ENCODE results near the gene NUSAP1.

The NUSAP1 gene

GRCh38 chr15:41394924-41395323, 62.2 kb downstream of the NUSAP1 start:
- Histone ChIP-seq H3K36me3 (ENCODE audit: control insufficient read depth, insufficient read depth, low read length) (no peaks in the 10 kb centered on the region), H3K4me3 (ENCODE audit: low read length) (no peak overlapping the region), H3K27me3 (ENCODE audit: control insufficient read depth, insufficient read depth, low read length) (no peaks in the 10 kb centered on the region), H3K4me1 (ENCODE audit: control insufficient read depth, insufficient read depth, low read length) (no peaks in the 10 kb centered on the region), H3K9ac (ENCODE audit: low read length) (no peak overlapping the region), H3K9me3 (ENCODE audit: control insufficient read depth, low read length) (no peaks in the 10 kb centered on the region)

DNA sequence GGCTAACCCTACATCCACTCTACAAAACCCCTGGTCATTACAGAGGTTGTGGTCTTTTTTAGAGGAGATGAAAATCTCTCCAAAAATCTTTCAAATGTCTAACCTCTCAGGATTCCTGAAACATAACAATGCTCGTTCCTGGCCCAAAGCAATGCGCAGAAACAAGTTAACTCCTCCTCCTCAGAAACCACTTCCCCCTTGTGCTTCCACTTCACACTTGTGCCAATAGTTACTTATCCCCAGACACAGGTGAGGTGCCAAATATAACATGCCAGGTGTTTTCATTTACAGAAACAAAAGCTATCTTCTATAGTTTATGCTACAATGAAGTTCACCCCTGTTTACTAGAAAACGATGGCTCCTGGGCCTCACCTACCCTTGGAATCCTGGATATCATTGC, 63.4 kb downstream of the NUSAP1 start:
- no peaks in the 10 kb centered on the region for H3K36me3 ChIP-seq (ENCODE audit: control insufficient read depth, insufficient read depth, low read length)
- no peaks in the 10 kb centered on the region for H3K4me1 ChIP-seq (ENCODE audit: control insufficient read depth, insufficient read depth, low read length)
- H3K27me3 ChIP-seq (ENCODE audit: control insufficient read depth, insufficient read depth, low read length), result no peaks in the 10 kb centered on the region
- no peak overlapping the region for H3K9ac ChIP-seq (ENCODE audit: low read length)
- no peaks in the 10 kb centered on the region for H3K9me3 ChIP-seq (ENCODE audit: control insufficient read depth, low read length)
- H3K4me3 ChIP-seq (ENCODE audit: low read length), result no peak overlapping the region

DNA sequence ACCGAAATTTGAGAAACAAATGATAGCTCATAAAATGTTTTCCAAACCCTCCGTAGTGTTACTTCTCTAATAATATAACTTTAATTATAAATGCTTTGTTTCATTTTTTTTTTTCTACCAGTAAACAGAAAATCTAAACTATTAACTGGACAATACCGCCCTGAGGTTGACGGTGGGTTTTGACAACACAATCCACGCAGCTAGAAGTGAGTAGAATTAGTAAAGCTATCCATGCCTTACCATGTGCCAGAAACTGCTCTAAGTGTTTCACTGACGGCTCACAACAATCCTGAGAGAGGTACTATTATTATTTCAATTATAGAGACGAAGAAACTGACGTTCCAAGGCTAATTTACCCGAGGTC, 69.2 kb downstream of the NUSAP1 start:
- Histone ChIP-seq H3K4me1 (ENCODE audit: control insufficient read depth, insufficient read depth, low read length) (no peaks in the 10 kb centered on the region), H3K9me3 (ENCODE audit: control insufficient read depth, low read length) (no peaks in the 10 kb centered on the region), H3K4me3 (ENCODE audit: low read length) (peak overlapping the region; percentile 97), H3K36me3 (ENCODE audit: control insufficient read depth, insufficient read depth, low read length) (no peaks in the 10 kb centered on the region), H3K27me3 (ENCODE audit: control insufficient read depth, insufficient read depth, low read length) (no peaks in the 10 kb centered on the region), H3K9ac (ENCODE audit: low read length) (peak overlapping the region; percentile 94)

DNA sequence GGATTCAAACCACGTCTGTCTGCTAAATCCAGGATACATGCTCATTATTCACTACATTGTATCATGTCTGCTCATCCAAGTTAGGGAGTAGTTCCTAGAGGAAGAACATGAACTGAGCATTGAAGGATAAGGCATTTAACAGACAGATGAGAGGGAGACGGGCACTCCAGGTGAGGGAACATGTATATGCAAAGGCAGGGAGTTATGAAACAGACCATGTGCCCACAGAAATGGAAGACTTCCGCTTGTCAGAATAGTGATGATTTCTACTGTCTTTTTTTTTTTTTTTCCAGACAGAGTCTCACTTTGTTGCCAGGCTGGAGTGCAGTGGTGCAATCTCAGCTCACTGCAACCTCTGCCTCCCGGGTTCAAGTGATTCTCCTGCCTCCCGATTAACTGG, 74.7 kb downstream of the NUSAP1 start:
- H3K4me1 ChIP-seq (ENCODE audit: control insufficient read depth, insufficient read depth, low read length), result peaks cover 9% of the 10 kb centered on the region
- no peak overlapping the region for H3K9ac ChIP-seq (ENCODE audit: low read length)
- no peaks in the 10 kb centered on the region for H3K27me3 ChIP-seq (ENCODE audit: control insufficient read depth, insufficient read depth, low read length)
- H3K4me3 ChIP-seq (ENCODE audit: low read length), result no peak overlapping the region
- H3K9me3 ChIP-seq (ENCODE audit: control insufficient read depth, low read length), result no peaks in the 10 kb centered on the region
- no peaks in the 10 kb centered on the region for H3K36me3 ChIP-seq (ENCODE audit: control insufficient read depth, insufficient read depth, low read length)

- H3K27me3 ChIP-seq (ENCODE audit: control insufficient read depth, insufficient read depth, low read length), result no peaks in the 10 kb centered on the region
- H3K4me1 ChIP-seq (ENCODE audit: control insufficient read depth, insufficient read depth, low read length), result peaks cover 9% of the 10 kb centered on the region
- H3K9ac ChIP-seq (ENCODE audit: low read length), result no peak overlapping the region
Observed at GRCh38 chr15:41408234-41408641, 75.6 kb downstream of the NUSAP1 start.

GRCh38 chr15:41411031-41411430, 78.3 kb downstream of the NUSAP1 start:
- H3K4me3 ChIP-seq (ENCODE audit: low read length), result no peak overlapping the region
- H3K36me3 ChIP-seq (ENCODE audit: control insufficient read depth, insufficient read depth, low read length), result no peaks in the 10 kb centered on the region
- H3K27me3 ChIP-seq (ENCODE audit: control insufficient read depth, insufficient read depth, low read length), result no peaks in the 10 kb centered on the region
- no peaks in the 10 kb centered on the region for H3K9me3 ChIP-seq (ENCODE audit: control insufficient read depth, low read length)
- H3K9ac ChIP-seq (ENCODE audit: low read length), result no peak overlapping the region
- H3K4me1 ChIP-seq (ENCODE audit: control insufficient read depth, insufficient read depth, low read length), result peaks cover 11% of the 10 kb centered on the region

More at GRCh38 chr15:41408234-41408641, 75.6 kb downstream of the NUSAP1 start:
- no peaks in the 10 kb centered on the region for H3K36me3 ChIP-seq (ENCODE audit: control insufficient read depth, insufficient read depth, low read length)
- no peak overlapping the region for H3K4me3 ChIP-seq (ENCODE audit: low read length)
- H3K9me3 ChIP-seq (ENCODE audit: control insufficient read depth, low read length), result no peaks in the 10 kb centered on the region

DNA sequence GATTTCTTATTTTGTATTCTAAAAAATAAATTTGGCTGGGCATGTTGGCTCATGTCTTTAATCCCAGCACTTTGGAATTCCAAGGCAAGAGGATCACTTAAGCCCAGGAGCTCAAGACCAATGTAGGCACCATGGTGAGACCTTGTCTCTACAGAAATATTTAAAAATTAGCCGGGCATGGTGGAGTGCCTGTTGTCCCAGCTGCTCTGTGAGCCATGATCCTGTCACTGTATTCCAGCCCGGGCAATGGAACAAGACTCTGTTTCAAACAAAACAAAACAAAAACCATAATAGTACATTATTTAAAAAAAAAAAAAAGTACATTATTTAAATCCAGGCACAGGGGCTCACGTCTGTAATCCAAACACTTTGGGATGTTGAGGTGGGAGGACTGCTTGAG, 78.8 kb downstream of the NUSAP1 start:
- Histone ChIP-seq H3K9ac (ENCODE audit: low read length) (no peak overlapping the region), H3K36me3 (ENCODE audit: control insufficient read depth, insufficient read depth, low read length) (no peaks in the 10 kb centered on the region), H3K4me3 (ENCODE audit: low read length) (no peak overlapping the region), H3K9me3 (ENCODE audit: control insufficient read depth, low read length) (no peaks in the 10 kb centered on the region), H3K27me3 (ENCODE audit: control insufficient read depth, insufficient read depth, low read length) (no peaks in the 10 kb centered on the region), H3K4me1 (ENCODE audit: control insufficient read depth, insufficient read depth, low read length) (peaks cover 13% of the 10 kb centered on the region)

DNA sequence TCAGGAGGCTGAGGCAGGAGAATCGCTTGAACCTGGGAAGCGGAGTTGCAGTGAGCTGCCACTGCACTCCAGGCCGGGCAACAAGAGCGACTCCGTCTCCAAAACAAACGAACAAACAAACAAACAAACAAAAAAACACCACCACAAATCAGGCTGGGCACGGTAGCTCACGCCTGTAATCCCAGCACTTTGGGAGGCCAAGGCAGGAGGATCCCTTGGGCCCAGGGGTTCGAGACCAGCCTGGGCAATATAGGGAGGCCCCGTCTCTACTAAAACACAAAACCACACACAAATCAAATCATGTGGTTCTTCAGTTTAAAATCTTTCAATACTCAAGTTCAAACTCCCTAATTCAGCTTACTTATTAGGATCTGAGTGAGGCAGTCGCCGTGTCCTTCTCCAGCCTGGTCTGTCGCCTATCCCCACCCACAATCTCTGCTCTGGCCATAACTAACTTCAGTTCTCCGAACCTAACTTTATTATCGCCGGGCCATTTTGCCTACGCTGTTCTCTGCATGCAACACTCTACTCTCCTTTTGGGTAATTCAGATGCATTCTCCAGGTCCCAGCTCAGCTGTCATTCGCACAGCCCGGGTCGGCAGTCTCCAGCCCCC, 83.6 kb downstream of the NUSAP1 start:
- H3K9me3 ChIP-seq (ENCODE audit: control insufficient read depth, low read length), result no peaks in the 10 kb centered on the region
- no peaks in the 10 kb centered on the region for H3K36me3 ChIP-seq (ENCODE audit: control insufficient read depth, insufficient read depth, low read length)
- H3K27me3 ChIP-seq (ENCODE audit: control insufficient read depth, insufficient read depth, low read length), result no peaks in the 10 kb centered on the region
- H3K9ac ChIP-seq (ENCODE audit: low read length), result peak overlapping the region; percentile 90
- H3K4me3 ChIP-seq (ENCODE audit: low read length), result peak overlapping the region; percentile 96
- H3K4me1 ChIP-seq (ENCODE audit: control insufficient read depth, insufficient read depth, low read length), result peaks cover 12% of the 10 kb centered on the region

- no peaks in the 10 kb centered on the region for H3K9me3 ChIP-seq (ENCODE audit: control insufficient read depth, low read length)
- H3K36me3 ChIP-seq (ENCODE audit: control insufficient read depth, insufficient read depth, low read length), result no peaks in the 10 kb centered on the region
- peaks cover 12% of the 10 kb centered on the region for H3K4me1 ChIP-seq (ENCODE audit: control insufficient read depth, insufficient read depth, low read length)
- peak within 1 kb of the TSS; percentile 96 for H3K4me3 ChIP-seq (ENCODE audit: low read length)
- H3K9ac ChIP-seq (ENCODE audit: low read length), result peak within 1 kb of the TSS; percentile 90
- no peaks in the 10 kb centered on the region for H3K27me3 ChIP-seq (ENCODE audit: control insufficient read depth, insufficient read depth, low read length)
Observed at GRCh38 chr15:41416742-41417417, 84.2 kb downstream of the NUSAP1 start, which contains the start of gene RTF1. TSS of gene RTF1 (plus strand) at chr15:41417095. CDS start at chr15:41417116, 21 bp downstream.

- H3K9me3 ChIP-seq (ENCODE audit: control insufficient read depth, low read length), result no peaks in the 10 kb centered on the region
- H3K36me3 ChIP-seq (ENCODE audit: control insufficient read depth, insufficient read depth, low read length), result no peaks in the 10 kb centered on the region
- H3K27me3 ChIP-seq (ENCODE audit: control insufficient read depth, insufficient read depth, low read length), result no peaks in the 10 kb centered on the region
- H3K4me1 ChIP-seq (ENCODE audit: control insufficient read depth, insufficient read depth, low read length), result peaks cover 12% of the 10 kb centered on the region
- H3K9ac ChIP-seq (ENCODE audit: low read length), result peak overlapping the region; percentile 86
- peak overlapping the region; percentile 65 for H3K4me3 ChIP-seq (ENCODE audit: low read length)
Observed at GRCh38 chr15:41417418-41418195, 84.9 kb downstream of the NUSAP1 start.

GRCh38 chr15:41423979-41424659, 91.4 kb downstream of the NUSAP1 start:
- H3K9me3 ChIP-seq (ENCODE audit: control insufficient read depth, low read length), result no peaks in the 10 kb centered on the region
- no peaks in the 10 kb centered on the region for H3K36me3 ChIP-seq (ENCODE audit: control insufficient read depth, insufficient read depth, low read length)
- no peak overlapping the region for H3K4me3 ChIP-seq (ENCODE audit: low read length)
- H3K27me3 ChIP-seq (ENCODE audit: control insufficient read depth, insufficient read depth, low read length), result no peaks in the 10 kb centered on the region
- H3K4me1 ChIP-seq (ENCODE audit: control insufficient read depth, insufficient read depth, low read length), result peaks cover 4% of the 10 kb centered on the region
- H3K9ac ChIP-seq (ENCODE audit: low read length), result no peak overlapping the region

- Histone ChIP-seq H3K9me3 (ENCODE audit: control insufficient read depth, low read length) (no peaks in the 10 kb centered on the region), H3K9ac (ENCODE audit: low read length) (no peak overlapping the region), H3K36me3 (ENCODE audit: control insufficient read depth, insufficient read depth, low read length) (no peaks in the 10 kb centered on the region), H3K4me1 (ENCODE audit: control insufficient read depth, insufficient read depth, low read length) (peaks cover 10% of the 10 kb centered on the region), H3K27me3 (ENCODE audit: control insufficient read depth, insufficient read depth, low read length) (no peaks in the 10 kb centered on the region), H3K4me3 (ENCODE audit: low read length) (no peak overlapping the region)
Observed at GRCh38 chr15:41424809-41425208, 92.1 kb downstream of the NUSAP1 start.
